Epithelial cell of proximal tubule (primary cell): ENCODE data around the gene BRIP1. TPM values are rescaled to one million over a fixed set of nuclear protein-coding genes. Genes with fewer than 3 reads are reported as not detected.

Source experiments
- DNase-seq: peaks from one replicate; pipeline ENCODE4 v3.0.0-alpha.2; 2011; ENCODE audit warnings: low read depth
- H3K4me3 ChIP-seq: 2 replicates; pipeline ENCODE4 v1.5.1; 2011; ENCODE audit warnings: low read depth, mild to moderate bottlenecking, low read length
- CTCF ChIP-seq: conservative IDR thresholded peaks from 2 replicates; pipeline ENCODE4 v1.5.1; 2012; ENCODE audit warnings: low read depth, mild to moderate bottlenecking, low read length
- total RNA-seq: library from RNA; depleted of rRNA; stranded (reverse); fragments of >200 nt; gene quantifications from 2 replicates; pipeline ENCODE4 v1.2.3, GENCODE V29; 2015

Gene BRIP1
- total RNA-seq, 1 donor from 2014 or later, result 12.6 TPM

GRCh38 chr17:61755078-61755477 lies 108.2 kb downstream of the BRIP1 start:
- TF ChIP-seq CTCF, result no peak
- H3K4me3 ChIP-seq, result no peak overlapping the region
- DNase-seq, result no peak

- DNase-seq, result no peak
- no peak overlapping the region for H3K4me3 ChIP-seq
- TF ChIP-seq CTCF, result no peak
Measured at GRCh38 chr17:61754124-61754523, 109.2 kb downstream of the BRIP1 start.

GRCh38 chr17:61753696-61754095 lies 109.6 kb downstream of the BRIP1 start:
- no peak overlapping the region for H3K4me3 ChIP-seq
- TF ChIP-seq CTCF, result no peak
- DNase-seq, result no peak

GRCh38 chr17:61750656-61751055 lies 112.7 kb downstream of the BRIP1 start:
- DNase-seq, result no peak
- H3K4me3 ChIP-seq, result no peak overlapping the region
- no peak for TF ChIP-seq CTCF

- no peak overlapping the region for H3K4me3 ChIP-seq
- no peak for DNase-seq
- no peak for TF ChIP-seq CTCF
Measured at GRCh38 chr17:61749823-61750404, 113.4 kb downstream of the BRIP1 start.

GRCh38 chr17:61746248-61746985 lies 116.9 kb downstream of the BRIP1 start:
- DNase-seq, result no peak
- no peak for TF ChIP-seq CTCF
- H3K4me3 ChIP-seq, result no peak overlapping the region

- DNase-seq, result no peak
- no peak for TF ChIP-seq CTCF
- H3K4me3 ChIP-seq, result no peak overlapping the region
Measured at GRCh38 chr17:61744804-61745203, 118.5 kb downstream of the BRIP1 start.
